ENCODE results near the gene CASKIN2. TPM values are rescaled to one million over a fixed set of nuclear protein-coding genes. Genes with fewer than 3 reads are reported as not detected.
A peak's percentile ranks its signal among the peaks of the same experiment; 100 is the strongest.

Gene CASKIN2
- total RNA-seq, 2 experiments from 2014 or later, result 1.0 TPM; not detected in 1

DNA sequence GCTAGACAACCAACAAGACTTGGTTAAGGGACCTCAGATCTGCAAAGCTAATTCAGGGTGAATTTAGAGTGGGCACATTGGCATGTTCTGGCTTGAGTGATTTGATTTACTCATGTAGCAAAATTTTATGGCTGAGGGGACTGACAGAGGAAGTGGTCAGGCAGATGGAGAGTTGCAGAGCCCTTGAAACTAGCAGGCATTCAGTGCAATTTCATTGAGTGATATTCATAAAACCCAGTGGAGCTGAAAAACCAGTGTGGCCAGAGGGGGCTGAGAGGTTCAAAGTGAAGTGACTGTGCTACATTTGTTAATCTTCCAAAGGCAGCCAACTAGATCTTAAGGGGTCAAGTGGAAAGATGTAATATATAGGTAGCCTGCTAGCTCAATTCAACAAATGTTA, 61.1 kb downstream of the CASKIN2 start:
- Histone ChIP-seq H3K9me3 (ENCODE audit: low read length) (no peaks in the 10 kb centered on the region), H2AFZ (ENCODE audit: low read length) (peak overlapping the region; percentile 28; the same call in 1 of the 2 replicates), H3K9me2 (ENCODE audit: insufficient read depth, low read length) (no peaks in the 10 kb centered on the region), H3K79me2 (ENCODE audit: insufficient read depth, low read depth, low read length) (peaks cover 7% of the 10 kb centered on the region; the same call in 1 of the 2 replicates), H3K4me3 (ENCODE audit: low read depth, low read length, poor library complexity, severe bottlenecking) (no peak overlapping the region), H3K4me1 (ENCODE audit: insufficient read depth, low read length, poor library complexity, severe bottlenecking) (peaks cover 43% of the 10 kb centered on the region), H3K36me3 (ENCODE audit: insufficient read depth, low read length) (no peaks in the 10 kb centered on the region), H4K20me1 (ENCODE audit: insufficient read depth, low read length) (no peaks in the 10 kb centered on the region), H3K27ac (ENCODE audit: low read depth, low read length, poor library complexity, severe bottlenecking) (peak overlapping the region; percentile 46), H3K4me2 (ENCODE audit: low read length) (peak overlapping the region; percentile 49)
- peak; percentile 76 for DNase-seq (ENCODE audit: low spot score)
- CTCF ChIA-PET (ENCODE audit: unreplicated experiment), result interaction anchor here (1.0 kb wide), 1 partner anchor 33 kb away, joined by 3 read pairs; no protein-coding TSS in a partner anchor
- POLR2A ChIA-PET, result interaction anchor here (1.1 to 2.1 kb wide), 4 partner anchors 8 to 203 kb away, joined by 3 to 6 read pairs (median 4); no protein-coding TSS in a partner anchor
- TF ChIP-seq, protein P1, sequence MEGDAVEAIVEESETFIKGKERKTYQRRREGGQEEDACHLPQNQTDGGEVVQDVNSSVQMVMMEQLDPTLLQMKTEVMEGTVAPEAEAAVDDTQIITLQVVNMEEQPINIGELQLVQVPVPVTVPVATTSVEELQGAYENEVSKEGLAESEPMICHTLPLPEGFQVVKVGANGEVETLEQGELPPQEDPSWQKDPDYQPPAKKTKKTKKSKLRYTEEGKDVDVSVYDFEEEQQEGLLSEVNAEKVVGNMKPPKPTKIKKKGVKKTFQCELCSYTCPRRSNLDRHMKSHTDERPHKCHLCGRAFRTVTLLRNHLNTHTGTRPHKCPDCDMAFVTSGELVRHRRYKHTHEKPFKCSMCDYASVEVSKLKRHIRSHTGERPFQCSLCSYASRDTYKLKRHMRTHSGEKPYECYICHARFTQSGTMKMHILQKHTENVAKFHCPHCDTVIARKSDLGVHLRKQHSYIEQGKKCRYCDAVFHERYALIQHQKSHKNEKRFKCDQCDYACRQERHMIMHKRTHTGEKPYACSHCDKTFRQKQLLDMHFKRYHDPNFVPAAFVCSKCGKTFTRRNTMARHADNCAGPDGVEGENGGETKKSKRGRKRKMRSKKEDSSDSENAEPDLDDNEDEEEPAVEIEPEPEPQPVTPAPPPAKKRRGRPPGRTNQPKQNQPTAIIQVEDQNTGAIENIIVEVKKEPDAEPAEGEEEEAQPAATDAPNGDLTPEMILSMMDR (conservative IDR thresholded peaks at IDR 0.05; ENCODE audit: low read length), result no peak
- TF ChIP-seq EZH2phosphoT487 (IDR thresholded peaks at IDR 0.05; ENCODE audit: borderline replicate concordance, low read depth, low read length), result no peak
- BruUV-seq (replicated peaks), result no TSS peak
- intact Hi-C loops (cut with micrococcal nuclease; ENCODE audit: unreplicated experiment), result no loop called here

GRCh38 chr17:75450270-75450669, 65.1 kb downstream of the CASKIN2 start:
- Histone ChIP-seq H3K9me2 (ENCODE audit: insufficient read depth, low read length) (no peaks in the 10 kb centered on the region), H4K20me1 (ENCODE audit: insufficient read depth, low read length) (no peaks in the 10 kb centered on the region), H3K27ac (ENCODE audit: low read depth, low read length, poor library complexity, severe bottlenecking) (no peak overlapping the region), H3K79me2 (ENCODE audit: insufficient read depth, low read depth, low read length) (no peaks in the 10 kb centered on the region), H3K9me3 (ENCODE audit: low read length) (no peaks in the 10 kb centered on the region), H2AFZ (ENCODE audit: low read length) (no peak overlapping the region), H3K36me3 (ENCODE audit: insufficient read depth, low read length) (no peaks in the 10 kb centered on the region), H3K4me2 (ENCODE audit: low read length) (no peak overlapping the region), H3K4me3 (ENCODE audit: low read depth, low read length, poor library complexity, severe bottlenecking) (no peak overlapping the region), H3K4me1 (ENCODE audit: insufficient read depth, low read length, poor library complexity, severe bottlenecking) (peaks cover 17% of the 10 kb centered on the region)
- no peak for DNase-seq (ENCODE audit: low spot score)
- no TSS peak for BruUV-seq (replicated peaks)
- ChIA-PET CTCF (ENCODE audit: unreplicated experiment) (no interaction called here), POLR2A (no interaction called here)
- TF ChIP-seq, protein P1 (conservative IDR thresholded peaks at IDR 0.05; ENCODE audit: low read length), result no peak
- intact Hi-C loops (cut with micrococcal nuclease; ENCODE audit: unreplicated experiment), result no loop called here

Small RNA genes lying within 50 kb of the gene (microRNA-seq; reads per million reads assigned to microRNA genes)
- gene MIR6785 (ENCODE audit: borderline replicate concordance), result 3.8 reads per million

Other genes with a start within 250 kb of the CASKIN2 start
- gene MIF4GD, start 244.3 kb downstream of the CASKIN2 start, total RNA-seq (2014; rRNA removed; shearing (Covaris generic)), result 69.4 and 70.9 TPM in 2 replicates
- 132 and 139 TPM in 2 replicates for gene MIF4GD, start 244.3 kb downstream of the CASKIN2 start, total RNA-seq (2022)
- 113 TPM in 2 replicates for gene SLC25A19, start 226.1 kb downstream of the CASKIN2 start, total RNA-seq (2014; rRNA removed; shearing (Covaris generic))
- 118 and 144 TPM in 2 replicates for gene SLC25A19, start 226.1 kb downstream of the CASKIN2 start, total RNA-seq (2022)
- gene GRB2, start 109.9 kb downstream of the CASKIN2 start, total RNA-seq (2014; rRNA removed; shearing (Covaris generic)), result 240 and 244 TPM in 2 replicates
- gene GRB2, start 109.9 kb downstream of the CASKIN2 start, total RNA-seq (2022), result 294 and 308 TPM in 2 replicates
- gene TMEM94, start 58.9 kb downstream of the CASKIN2 start, total RNA-seq (2014; rRNA removed; shearing (Covaris generic)), result 36.9 and 60.6 TPM in 2 replicates
- 109 and 121 TPM in 2 replicates for gene TMEM94, start 58.9 kb downstream of the CASKIN2 start, total RNA-seq (2022)
- gene TSEN54, start 991 bp upstream of the CASKIN2 start, total RNA-seq (2014; rRNA removed; shearing (Covaris generic)), result 45.4 and 57.4 TPM in 2 replicates
- gene TSEN54, start 991 bp upstream of the CASKIN2 start, total RNA-seq (2022), result 57.9 and 69.8 TPM in 2 replicates
- gene LLGL2, start 10.2 kb upstream of the CASKIN2 start, total RNA-seq (2014; rRNA removed; shearing (Covaris generic)), result 10.7 and 12.6 TPM in 2 replicates
- 20.9 and 21.6 TPM in 2 replicates for gene LLGL2, start 10.2 kb upstream of the CASKIN2 start, total RNA-seq (2022)
- gene MYO15B, start 72.3 kb upstream of the CASKIN2 start, total RNA-seq (2014; rRNA removed; shearing (Covaris generic)), result 8.9 and 9.7 TPM in 2 replicates
- 17.7 and 19.2 TPM in 2 replicates for gene MYO15B, start 72.3 kb upstream of the CASKIN2 start, total RNA-seq (2022)
- gene SMIM5, start 117.9 kb upstream of the CASKIN2 start, total RNA-seq (2014; rRNA removed; shearing (Covaris generic)), result 0.06 TPM in 1 of 2 replicates, not detected in the other
- gene SMIM5, start 117.9 kb upstream of the CASKIN2 start, total RNA-seq (2022), result not detected in 2 replicates
- gene RECQL5, start 151.6 kb upstream of the CASKIN2 start, total RNA-seq (2014; rRNA removed; shearing (Covaris generic)), result 90.0 and 91.9 TPM in 2 replicates
- 133 and 139 TPM in 2 replicates for gene RECQL5, start 151.6 kb upstream of the CASKIN2 start, total RNA-seq (2022)
- 122 and 127 TPM in 2 replicates for gene SAP30BP, start 151.8 kb upstream of the CASKIN2 start, total RNA-seq (2014; rRNA removed; shearing (Covaris generic))
- gene SAP30BP, start 151.8 kb upstream of the CASKIN2 start, total RNA-seq (2022), result 180 and 187 TPM in 2 replicates
- 0.66 and 2.0 TPM in 2 replicates for gene ITGB4, start 205.9 kb upstream of the CASKIN2 start, total RNA-seq (2014; rRNA removed; shearing (Covaris generic))
- 1.9 and 3.9 TPM in 2 replicates for gene ITGB4, start 205.9 kb upstream of the CASKIN2 start, total RNA-seq (2022)
- gene GALK1, start 249.7 kb upstream of the CASKIN2 start, total RNA-seq (2014; rRNA removed; shearing (Covaris generic)), result 88.2 and 99.4 TPM in 2 replicates
- gene GALK1, start 249.7 kb upstream of the CASKIN2 start, total RNA-seq (2022), result 74.8 and 76.5 TPM in 2 replicates

Measured in OCI-LY7 (cell line).